Stimulated activated CD4-positive, alpha-beta T cell treated with anti-CD3 and anti-CD28 coated beads, Interleukin-15, amount 100 ng/mL, for 24 hours (primary cell): ENCODE data around the gene DUSP21.
"Not testable (repeated sequence)": the region's sequence is repeated elsewhere in the genome, so short reads cannot be mapped to it uniquely, and the experiment has no call there.

Experiments
- DNase-seq: peaks from one replicate; pipeline ENCODE4 v3.0.0-alpha.2; 2020

The DUSP21 gene

GRCh38 chrX:44843753-44844152 lies at the start of gene DUSP21:
TSS of gene DUSP21 (plus strand) at chrX:44844021. CDS start at chrX:44844133, 112 bp downstream.
- no peak for DNase-seq

GRCh38 chrX:44795945-44796450 lies 47.8 kb upstream of the DUSP21 start:
- DNase-seq, result no peak

- no peak for DNase-seq
Observed at GRCh38 chrX:44802613-44803012, 41.2 kb upstream of the DUSP21 start.

DNA sequence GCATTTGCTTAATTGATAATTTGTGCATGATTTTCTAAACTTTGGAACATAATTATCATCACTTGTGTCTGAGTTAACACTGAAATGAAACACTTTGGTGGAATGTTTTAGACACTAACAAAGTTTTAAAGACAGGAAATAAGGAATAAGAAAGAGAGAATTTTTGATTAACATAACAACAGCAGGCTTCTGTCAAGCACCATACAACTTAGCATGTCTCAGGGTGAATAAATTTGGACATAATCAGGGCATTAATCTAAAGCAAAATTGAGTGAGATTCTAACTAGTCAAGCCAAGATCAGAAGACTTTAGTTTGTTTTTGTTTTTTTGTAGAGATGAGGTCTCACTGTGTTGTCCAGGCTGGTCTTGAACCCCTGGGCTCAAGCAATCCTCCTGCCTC lies 28.1 kb upstream of the DUSP21 start:
- DNase-seq, result no peak

DNA sequence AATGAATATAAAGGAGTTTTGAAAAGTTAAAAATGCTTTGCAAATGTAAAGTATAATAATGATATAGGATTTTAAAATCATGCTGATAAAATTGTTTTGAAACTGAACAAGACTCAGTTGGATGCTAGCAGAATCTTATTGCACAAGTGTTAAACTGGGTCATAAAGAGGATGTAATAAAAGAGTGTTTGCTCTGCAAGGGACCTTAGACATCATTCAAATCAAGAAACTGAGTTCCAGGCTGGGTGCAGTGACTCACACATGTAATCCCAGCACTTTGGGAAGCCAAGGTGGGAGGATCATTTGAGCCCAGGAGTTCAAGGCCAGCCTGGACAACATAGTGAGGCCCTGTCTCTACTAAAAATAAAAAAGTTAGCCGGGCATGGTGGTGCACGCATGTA lies 27.5 kb upstream of the DUSP21 start:
- DNase-seq, result no peak

- DNase-seq, result no peak
Observed at GRCh38 chrX:44817029-44817428, 26.8 kb upstream of the DUSP21 start.

- DNase-seq, result no peak
Observed at GRCh38 chrX:44822601-44823000, 21.2 kb upstream of the DUSP21 start.

- not testable (repeated sequence) for DNase-seq
Observed at GRCh38 chrX:44823193-44823592, 20.6 kb upstream of the DUSP21 start.

GRCh38 chrX:44828008-44828605 lies 15.7 kb upstream of the DUSP21 start:
- no peak for DNase-seq

DNA sequence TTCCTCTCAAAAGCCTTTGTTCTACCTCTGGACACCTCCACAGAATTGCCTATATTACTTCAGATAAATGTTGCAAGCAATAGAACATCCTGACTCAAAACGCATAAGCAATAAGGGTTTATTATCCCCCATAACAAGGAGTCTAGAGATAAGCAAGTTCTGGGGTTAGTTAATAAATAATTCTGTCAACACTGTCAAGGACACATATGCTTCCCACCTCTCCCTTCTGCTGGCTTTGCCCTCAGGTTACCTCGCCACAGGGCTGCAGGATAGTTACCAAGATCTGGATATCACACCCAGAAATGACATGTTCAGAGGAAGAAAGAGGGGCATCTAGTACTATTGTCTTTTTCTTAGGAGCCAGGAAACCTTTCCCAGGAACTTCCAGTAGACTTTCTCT lies 14.0 kb upstream of the DUSP21 start:
- DNase-seq, result no peak

DNA sequence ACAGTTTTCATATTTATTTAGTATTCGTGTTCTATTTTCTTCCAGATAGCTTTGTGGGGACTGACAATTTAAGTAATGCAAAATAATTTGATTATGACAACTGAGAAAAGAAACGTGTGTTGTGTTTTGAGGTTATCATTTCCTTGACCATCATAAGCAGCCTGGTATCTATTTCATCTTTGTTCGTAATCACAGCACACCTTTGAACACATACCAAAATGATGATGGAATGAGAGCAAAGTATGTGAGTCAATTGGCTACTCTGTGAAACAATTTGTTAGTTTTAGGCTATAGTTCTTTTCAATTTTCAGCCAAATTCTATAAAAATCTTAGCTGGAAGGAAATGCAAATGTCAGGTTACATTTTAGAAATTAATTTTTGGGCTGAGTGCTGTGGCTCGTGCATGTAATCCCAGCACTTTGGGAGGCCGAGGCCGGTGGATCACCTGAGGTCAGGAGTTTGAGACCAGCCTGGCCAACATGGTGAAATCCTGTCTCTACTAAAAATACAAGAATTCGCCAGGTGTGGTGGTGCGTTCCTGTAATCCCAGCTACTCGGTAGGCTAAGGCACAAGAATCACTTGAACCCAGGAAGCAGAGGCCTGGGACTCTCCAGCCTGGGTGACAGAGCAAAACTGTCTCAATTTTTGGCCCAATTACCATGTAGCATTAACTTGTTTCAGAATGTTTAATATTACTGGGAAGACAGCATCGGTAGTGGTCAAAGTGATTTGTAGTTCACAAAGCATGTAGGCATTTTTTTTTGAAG lies 1.1 kb upstream of the DUSP21 start:
- DNase-seq, result no peak

DNA sequence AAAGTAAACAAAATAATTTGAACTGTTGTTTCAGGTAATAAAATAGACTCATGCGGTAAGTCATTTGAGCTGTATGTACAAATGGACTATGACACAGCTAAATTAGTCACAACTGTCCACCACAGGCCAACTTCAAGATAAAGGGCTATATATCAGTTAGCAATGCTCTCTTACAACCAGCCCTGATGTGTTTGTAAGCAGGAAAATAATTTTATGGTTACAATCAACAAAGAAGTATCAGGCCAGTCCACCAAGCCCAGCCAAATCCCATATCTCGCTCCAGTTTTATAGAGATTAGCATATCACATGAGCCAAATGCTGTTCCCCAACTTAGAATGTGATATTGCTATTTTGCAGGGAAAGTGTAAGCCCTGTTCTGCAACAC lies 511 bp upstream of the DUSP21 start:
- no peak for DNase-seq

GRCh38 chrX:44844204-44844603 lies 383 bp downstream of the DUSP21 start:
- no peak for DNase-seq

- not testable (repeated sequence) for DNase-seq
Observed at GRCh38 chrX:44850891-44851290, 7.1 kb downstream of the DUSP21 start.

DNA sequence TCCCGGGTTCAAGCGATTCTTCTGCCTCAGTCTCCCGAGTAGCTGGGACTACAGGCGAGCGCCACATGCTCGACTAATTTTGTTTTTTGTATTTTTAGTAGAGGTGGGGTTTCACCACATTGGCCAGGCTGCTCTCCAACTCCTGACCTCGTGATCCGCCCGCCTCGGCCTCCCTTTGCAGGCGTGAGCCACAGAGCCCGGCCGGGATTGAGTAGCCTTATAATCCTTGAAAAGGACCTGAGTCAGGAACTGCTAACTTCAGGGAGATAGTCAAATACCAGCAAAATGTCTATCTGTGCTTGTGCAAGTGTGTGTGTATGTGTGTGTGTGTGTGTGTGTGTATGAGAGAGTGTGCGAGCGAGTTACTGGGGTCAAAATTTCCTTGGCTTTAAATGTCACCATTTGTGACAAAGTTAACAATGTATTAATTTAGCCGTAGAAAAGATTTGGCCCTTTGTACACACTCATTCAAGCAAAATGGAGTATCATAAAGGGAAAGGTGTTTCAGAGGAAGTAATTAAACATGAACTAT lies 27.4 kb downstream of the DUSP21 start:
- no peak for DNase-seq

GRCh38 chrX:44871931-44872820 lies 28.4 kb downstream of the DUSP21 start:
- DNase-seq, result peak; percentile 32

- peak; percentile 96 for DNase-seq
Observed at GRCh38 chrX:44872821-44873414, 29.1 kb downstream of the DUSP21 start, which contains the start of gene KDM6A. TSS of gene KDM6A (plus strand) at chrX:44873188. CDS start at chrX:44873552, 364 bp downstream.

DNA sequence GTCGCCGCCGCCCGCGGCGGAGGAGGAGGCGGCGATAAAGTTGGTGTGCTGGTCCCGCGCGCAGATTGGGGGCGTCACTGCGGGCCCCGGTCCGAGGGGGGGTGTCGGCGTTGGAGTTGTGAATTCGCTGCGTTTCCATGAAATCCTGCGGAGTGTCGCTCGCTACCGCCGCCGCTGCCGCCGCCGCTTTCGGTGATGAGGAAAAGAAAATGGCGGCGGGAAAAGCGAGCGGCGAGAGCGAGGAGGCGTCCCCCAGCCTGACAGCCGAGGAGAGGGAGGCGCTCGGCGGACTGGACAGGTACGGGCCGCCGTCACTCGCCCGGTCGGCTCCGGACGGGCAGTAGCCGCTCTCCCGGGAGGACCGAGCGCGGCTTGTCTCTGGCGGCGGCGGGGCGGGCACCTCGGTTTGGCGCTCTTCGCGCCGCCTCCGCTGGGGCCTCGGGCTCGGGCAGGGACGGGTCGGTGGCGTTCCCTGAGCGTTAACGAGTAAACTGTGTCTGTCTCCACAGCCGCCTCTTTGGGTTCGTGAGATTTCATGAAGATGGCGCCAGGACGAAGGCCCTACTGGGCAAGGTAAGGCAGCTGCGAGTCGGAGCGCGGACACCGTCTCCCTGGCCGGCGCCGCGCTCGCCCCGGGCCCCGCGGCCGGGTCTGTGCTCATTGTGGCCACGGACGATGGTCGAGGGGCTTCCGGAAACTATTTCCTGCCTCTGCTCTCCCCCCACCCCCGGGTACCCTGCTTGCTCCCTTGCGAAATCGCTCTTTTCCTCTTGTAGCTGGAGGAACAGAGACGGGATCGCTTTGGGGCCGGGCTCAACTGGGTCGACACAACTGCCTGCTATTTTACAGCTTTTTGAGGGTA lies 29.8 kb downstream of the DUSP21 start:
- peak; percentile 50 for DNase-seq

DNA sequence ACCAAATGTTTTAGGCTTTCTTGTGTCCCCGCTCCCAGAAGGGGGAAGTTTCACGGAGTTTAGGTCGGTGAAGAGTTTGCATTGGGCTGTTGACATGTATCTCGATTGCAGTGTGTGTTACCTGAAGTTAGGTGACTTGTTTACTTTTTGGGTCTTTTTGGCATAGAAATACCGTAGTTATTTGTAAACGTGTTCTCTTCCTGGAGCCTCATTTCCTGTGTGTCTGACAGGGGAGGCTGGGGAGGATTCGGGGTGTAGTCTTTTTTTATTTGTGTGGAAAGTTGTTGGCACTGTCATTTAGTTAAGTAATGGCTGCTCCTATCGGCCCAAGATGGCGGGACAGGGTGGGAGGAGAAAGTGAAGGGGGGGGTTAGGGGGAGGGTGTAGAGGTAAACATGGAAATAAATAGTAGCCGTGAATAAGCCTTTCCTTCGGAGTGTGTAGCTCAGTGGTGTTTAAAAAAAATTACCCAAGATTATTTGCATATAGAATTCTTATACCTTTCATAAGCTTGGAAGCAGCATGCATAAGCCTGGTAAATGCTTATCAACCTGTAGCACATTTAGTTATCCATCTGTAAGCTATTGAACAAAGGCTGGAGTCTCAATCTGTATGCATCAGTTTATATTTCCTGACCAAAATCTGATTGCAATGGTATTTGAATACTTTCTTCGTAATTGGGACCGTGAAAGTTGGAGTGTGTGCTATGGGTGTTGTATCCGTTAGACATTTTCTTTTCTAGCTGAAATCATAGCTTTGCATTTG lies 30.8 kb downstream of the DUSP21 start:
- peak; percentile 48 for DNase-seq

- DNase-seq, result no peak
Observed at GRCh38 chrX:44875185-44875489, 31.3 kb downstream of the DUSP21 start.

DNA sequence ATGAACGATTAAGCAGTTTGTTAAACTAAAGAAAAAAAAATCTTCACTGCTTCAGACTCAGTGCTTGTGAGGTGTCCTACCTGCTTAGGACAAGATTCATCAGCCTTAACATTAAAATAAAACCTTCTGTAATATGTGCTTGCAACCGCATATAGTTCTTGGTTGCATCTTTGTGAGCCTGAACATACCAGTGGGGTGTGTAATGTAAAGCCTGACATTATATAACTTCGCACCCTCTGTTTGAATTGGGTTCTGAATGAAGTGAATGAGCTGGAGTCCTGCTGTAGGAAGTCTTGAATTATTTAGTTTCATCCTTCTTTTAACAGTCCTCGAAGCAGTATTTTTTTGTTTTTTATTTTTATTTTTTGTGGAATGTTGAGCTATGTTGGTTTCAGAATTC lies 32.3 kb downstream of the DUSP21 start:
- no peak for DNase-seq
